OCI-LY3 (cell line): ENCODE measurements around the gene STMN1.
A peak's percentile ranks its signal among the peaks of the same experiment; 100 is the strongest.

Experiments used
- H2AFZ ChIP-seq: fragments of 200-600, 300-600 bp; shearing (Covaris generic); 2 replicates; pipeline ENCODE4 v1.6.0; 2014; ENCODE audit warnings: antibody characterized with exemption, low read depth, low read length
- H3K27ac ChIP-seq: fragments of 200-600, 300-600 bp; sonication (generic); 2 replicates; pipeline ENCODE4 v1.5.1; 2014; ENCODE audit warnings: mild to moderate bottlenecking, low read length, moderate library complexity, mixed read lengths
- H3K27me3 ChIP-seq: fragments of 200-600, 300-600 bp; sonication (generic); 2 replicates; pipeline ENCODE4 v1.6.1; 2014; ENCODE audit warnings: low read depth, low read length, mixed read lengths
- H3K36me3 ChIP-seq: fragments of 200-600, 300-600 bp; sonication (generic); replicated peaks from 2 replicates; pipeline ENCODE3; 2014; ENCODE audit warnings: low read depth, low read length, mixed read lengths
- H3K4me1 ChIP-seq: fragments of 300-600, 200-600 bp; sonication (generic); 2 replicates; pipeline ENCODE4 v1.6.1; 2014; ENCODE audit warnings: low read length, mixed read lengths
- H3K4me2 ChIP-seq: fragments of 200-600, 300-600 bp; sonication (generic); 2 replicates; pipeline ENCODE4 v1.6.1; 2014; ENCODE audit warnings: low read length, mixed read lengths
- H3K4me3 ChIP-seq: fragments of 300-600, 200-600 bp; sonication (generic); 2 replicates; pipeline ENCODE4 v1.5.1; 2014; ENCODE audit warnings: antibody characterized with exemption, mild to moderate bottlenecking, low read length, moderate library complexity
- H3K79me2 ChIP-seq: fragments of 300-600, 200-600 bp; shearing (Covaris generic); 2 replicates; pipeline ENCODE4 v1.6.1; 2014; ENCODE audit warnings: mild to moderate bottlenecking, low read length, mixed read lengths
- H3K9ac ChIP-seq: fragments of 300-600, 200-600 bp; shearing (Covaris generic); 2 replicates; pipeline ENCODE4 v1.6.0; 2014; ENCODE audit warnings: mild to moderate bottlenecking, low read length, moderate library complexity
- H3K9me3 ChIP-seq: fragments of 200-600, 300-600 bp; shearing (Covaris generic); 2 replicates; pipeline ENCODE4 v1.6.1; 2014; ENCODE audit warnings: low read length, mixed read lengths; ENCODE audit not compliant: insufficient read depth
- H4K20me1 ChIP-seq: fragments of 200-600, 300-600 bp; sonication (generic); 2 replicates; pipeline ENCODE4 v1.6.1; 2016; ENCODE audit warnings: low read length, mixed read lengths; ENCODE audit not compliant: insufficient read depth
- EZH2phosphoT487 ChIP-seq: fragments of 200-600 bp; shearing (Covaris generic); IDR thresholded peaks from 2 replicates; pipeline ENCODE4 v1.6.1; 2018; ENCODE audit warnings: antibody characterized with exemption, mixed run types, low read depth
- TF ChIP-seq, protein P1 (sequence below): fragments of 200-600, 300-600 bp; sonication (generic); IDR thresholded peaks from 2 replicates; pipeline ENCODE4 v1.5.1; 2014; ENCODE audit warnings: antibody characterized with exemption, low read length, low read depth

The STMN1 gene

DNA sequence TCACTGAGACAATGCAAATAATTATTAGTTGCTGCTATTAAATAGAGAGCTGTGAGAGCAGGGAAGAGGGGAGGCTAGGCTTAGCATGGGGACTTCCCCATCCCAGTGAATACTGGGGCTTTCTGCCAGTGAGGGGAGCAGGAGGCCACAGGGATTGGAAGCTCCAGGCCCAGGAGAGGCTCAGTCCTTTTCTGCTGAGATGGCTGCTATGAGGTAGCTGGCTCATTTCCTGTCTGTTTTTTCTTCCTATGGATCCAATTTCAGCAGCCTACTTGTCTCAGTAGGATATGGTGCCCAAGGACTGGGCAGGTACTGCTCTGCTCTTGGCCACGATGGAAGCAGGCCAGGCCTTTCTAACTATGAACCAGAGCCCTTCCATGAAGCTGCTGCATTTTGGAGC is 10.0 kb downstream of the STMN1 start:
- Histone ChIP-seq H3K9me3 (no peaks in the 10 kb centered on the region), H4K20me1 (peaks cover 4% of the 10 kb centered on the region), H3K9ac (no peak overlapping the region), H3K27me3 (no peaks in the 10 kb centered on the region), H3K79me2 (no peaks in the 10 kb centered on the region), H2AFZ (no peak overlapping the region), H3K4me1 (0 out of 2 replicates have a peak, but pooled peaks cover 4% of the 10 kb centered on the region), H3K36me3 (peaks cover 30% of the 10 kb centered on the region), H3K27ac (no peak overlapping the region), H3K4me3 (no peak overlapping the region), H3K4me2 (no peak overlapping the region)
- no peak for TF ChIP-seq EZH2phosphoT487
- TF ChIP-seq, protein P1, sequence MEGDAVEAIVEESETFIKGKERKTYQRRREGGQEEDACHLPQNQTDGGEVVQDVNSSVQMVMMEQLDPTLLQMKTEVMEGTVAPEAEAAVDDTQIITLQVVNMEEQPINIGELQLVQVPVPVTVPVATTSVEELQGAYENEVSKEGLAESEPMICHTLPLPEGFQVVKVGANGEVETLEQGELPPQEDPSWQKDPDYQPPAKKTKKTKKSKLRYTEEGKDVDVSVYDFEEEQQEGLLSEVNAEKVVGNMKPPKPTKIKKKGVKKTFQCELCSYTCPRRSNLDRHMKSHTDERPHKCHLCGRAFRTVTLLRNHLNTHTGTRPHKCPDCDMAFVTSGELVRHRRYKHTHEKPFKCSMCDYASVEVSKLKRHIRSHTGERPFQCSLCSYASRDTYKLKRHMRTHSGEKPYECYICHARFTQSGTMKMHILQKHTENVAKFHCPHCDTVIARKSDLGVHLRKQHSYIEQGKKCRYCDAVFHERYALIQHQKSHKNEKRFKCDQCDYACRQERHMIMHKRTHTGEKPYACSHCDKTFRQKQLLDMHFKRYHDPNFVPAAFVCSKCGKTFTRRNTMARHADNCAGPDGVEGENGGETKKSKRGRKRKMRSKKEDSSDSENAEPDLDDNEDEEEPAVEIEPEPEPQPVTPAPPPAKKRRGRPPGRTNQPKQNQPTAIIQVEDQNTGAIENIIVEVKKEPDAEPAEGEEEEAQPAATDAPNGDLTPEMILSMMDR: no peak

DNA sequence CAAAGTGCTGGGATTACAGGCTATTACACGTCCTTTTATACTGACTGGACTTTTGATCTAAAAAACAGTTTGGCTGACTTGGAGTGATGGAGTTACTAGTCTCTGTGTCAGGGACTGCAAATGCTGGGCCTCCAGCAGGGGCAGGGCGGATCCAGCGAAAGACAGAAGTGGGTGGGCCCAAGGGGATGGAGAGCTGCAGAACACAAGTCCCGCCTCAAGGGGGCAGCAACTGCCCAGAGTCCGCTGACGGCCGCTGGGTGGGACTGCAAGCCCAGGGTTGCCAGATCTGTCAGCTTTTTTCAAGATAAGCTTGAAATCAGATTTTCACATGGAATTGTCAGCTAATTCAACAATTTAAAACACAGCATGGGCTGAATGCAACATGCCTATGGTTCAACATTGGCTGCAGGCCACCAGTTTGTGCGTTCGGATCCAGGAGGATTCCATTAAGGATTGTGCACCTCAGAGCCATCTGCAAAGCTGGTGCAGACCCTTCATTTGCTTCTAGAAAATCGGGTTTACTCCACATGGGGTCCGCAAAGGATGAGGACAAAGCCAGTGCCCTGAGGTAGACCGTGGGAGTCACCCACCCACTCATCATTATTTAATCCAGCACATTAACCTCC is 10.7 kb downstream of the STMN1 start:
- Histone ChIP-seq H3K27me3 (no peaks in the 10 kb centered on the region), H3K4me3 (no peak overlapping the region), H4K20me1 (peaks cover 4% of the 10 kb centered on the region), H3K4me2 (no peak overlapping the region), H3K9me3 (no peaks in the 10 kb centered on the region), H3K36me3 (peaks cover 22% of the 10 kb centered on the region), H3K79me2 (no peaks in the 10 kb centered on the region), H2AFZ (no peak overlapping the region), H3K27ac (no peak overlapping the region), H3K9ac (no peak overlapping the region), H3K4me1 (0 out of 2 replicates have a peak, but pooled peaks cover 4% of the 10 kb centered on the region)
- TF ChIP-seq EZH2phosphoT487: no peak
- TF ChIP-seq, protein P1: peak; percentile 82

GRCh38 chr1:25893116-25893515 is 13.1 kb downstream of the STMN1 start:
- Histone ChIP-seq H3K27ac (no peak overlapping the region), H4K20me1 (peaks cover 4% of the 10 kb centered on the region), H3K4me1 (0 out of 2 replicates have a peak, but pooled peaks cover 4% of the 10 kb centered on the region)

GRCh38 chr1:25891606-25892005 is 14.6 kb downstream of the STMN1 start:
- Histone ChIP-seq H3K4me2 (no peak overlapping the region), H2AFZ (no peak overlapping the region), H3K27ac (no peak overlapping the region), H3K4me1 (0 out of 2 replicates have a peak, but pooled peaks cover 4% of the 10 kb centered on the region), H3K9ac (no peak overlapping the region), H3K4me3 (no peak overlapping the region), H3K36me3 (peaks cover 2% of the 10 kb centered on the region), H4K20me1 (peaks cover 4% of the 10 kb centered on the region), H3K27me3 (no peaks in the 10 kb centered on the region), H3K79me2 (no peaks in the 10 kb centered on the region), H3K9me3 (no peaks in the 10 kb centered on the region)
- no peak for TF ChIP-seq EZH2phosphoT487
- TF ChIP-seq, protein P1: no peak

More at GRCh38 chr1:25893116-25893515, 13.1 kb downstream of the STMN1 start:
- no peaks in the 10 kb centered on the region for H3K79me2 ChIP-seq
- no peak overlapping the region for H2AFZ ChIP-seq
- no peaks in the 10 kb centered on the region for H3K9me3 ChIP-seq
- no peak overlapping the region for H3K4me3 ChIP-seq
- no peaks in the 10 kb centered on the region for H3K27me3 ChIP-seq
- no peak overlapping the region for H3K9ac ChIP-seq
- H3K4me2 ChIP-seq: no peak overlapping the region
- peaks cover 2% of the 10 kb centered on the region for H3K36me3 ChIP-seq
- TF ChIP-seq EZH2phosphoT487: no peak
- TF ChIP-seq, protein P1: no peak
